Measurements from ENCODE around the gene AUP1. TPM values are rescaled to one million over a fixed set of nuclear protein-coding genes. Genes with fewer than 3 reads are reported as not detected.

The AUP1 gene
- total and polyA plus RNA-seq, 9 of the 15 experiments (the other 6 are each of a cell fraction or from before 2014, with no cell fraction given): 70.7 to 245 (median 165) TPM

GRCh38 chr2:74526649-74527230 is 2.8 kb downstream of the AUP1 start:
- Histone ChIP-seq H3K9me3 (replicated peaks; ENCODE audit: control insufficient read depth, insufficient read depth, low read depth, low read length) (no peaks in the 10 kb centered on the region), H3K27ac (ENCODE audit: extremely low read depth, low read depth, low read length) (no peak overlapping the region), H3K4me3 (no peak overlapping the region), H3K27me3 (ENCODE audit: control insufficient read depth in 2 of 2, insufficient read depth in 2 of 2, low read length in 2 of 2) (no peaks in the 10 kb centered on the region), H3K79me2 (ENCODE audit: control insufficient read depth, insufficient read depth, low read length) (peaks cover 48% of the 10 kb centered on the region), H3K9me1 (ENCODE audit: control insufficient read depth, insufficient read depth, low read length) (peaks cover 3% of the 10 kb centered on the region), H3K4me2 (ENCODE audit: insufficient read depth, low read length) (no peak overlapping the region), H3K9ac (ENCODE audit: insufficient read depth in 1 of 2, low read depth in 2 of 2, low read length in 2 of 2) (no peak overlapping the region), H4K20me1 (replicated peaks; ENCODE audit: control insufficient read depth, insufficient read depth, low read length) (peaks cover 5% of the 10 kb centered on the region; the same call in 1 of the 2 replicates), H3K4me1 (replicated peaks in 1 of 2; ENCODE audit: control insufficient read depth in 2 of 2, insufficient read depth in 2 of 2, low read length in 2 of 2) (peaks cover 21 to 32% of the 10 kb centered on the region in 2 experiments), H3K36me3 (ENCODE audit: control insufficient read depth, insufficient read depth, low read length) (peaks cover 45% of the 10 kb centered on the region), H2AFZ (ENCODE audit: low read depth, low read length) (no peak overlapping the region)
- in situ Hi-C loops (cut with MboI): no loop called here
- FAIRE-seq: no peak
- intact Hi-C loops (cut with micrococcal nuclease): no loop called here
- no peak for ATAC-seq
- no TSS peak for BruUV-seq (replicated peaks)
- CTCF ChIA-PET (ENCODE audit: low intra/inter-chr PET ratio): no interaction called here
- no peak for TF ChIP-seq ZNF3 (CRISPR knock-in tag; IDR thresholded peaks at IDR 0.05)
- 0 out of 2 replicates have a peak, but pooled peaks have one; percentile 3 for TF ChIP-seq GABPB1 (CRISPR knock-in tag; IDR thresholded peaks at IDR 0.05)
- 0 out of 2 replicates have a peak, but pooled peaks have one; percentile 3 for TF ChIP-seq ETS1 (conservative IDR thresholded peaks at IDR 0.05; ENCODE audit: control insufficient read depth, low read depth, low read length)
- POLR2A ChIA-PET: interaction anchor here (0.6 to 1.6 kb wide), 7 partner anchors 9 to 192 kb away, joined by 3 to 7 read pairs (median 4); no protein-coding TSS in a partner anchor
- no peak for DNase-seq (ENCODE audit: extremely low read depth in 1 of 4, low spot score in 3 of 4)
- 100% methylated on average over 9 of the region's 11 CpGs for WGBS (ENCODE audit: insufficient coverage, low coverage, missing lambda C conversion rate)

All from K562 (cell line).